K562 (cell line): ENCODE results near the gene PTPRC. TPM values are rescaled to one million over a fixed set of nuclear protein-coding genes. Genes with fewer than 3 reads are reported as not detected.
A peak's percentile ranks its signal among the peaks of the same experiment; 100 is the strongest.

Experiments
- C11orf30 ChIP-seq: fragments of 450-650 bp; IDR thresholded peaks from 2 replicates; pipeline ENCODE4 v1.6.1; 2016; ENCODE audit warnings: low read depth, mild to moderate bottlenecking
- CBFA2T3 ChIP-seq: fragments of 450-650 bp; IDR thresholded peaks from 2 replicates; pipeline ENCODE4 v1.6.1; 2017
- DPF2 ChIP-seq: fragments of 450-650 bp; IDR thresholded peaks from 2 replicates; pipeline ENCODE4 v1.6.1; 2016
- EP300 ChIP-seq: IDR thresholded peaks from 2 replicates; pipeline ENCODE4 v1.6.1; 2012; ENCODE audit warnings: low read length, improper control_type of control experiment
- FOSL1 ChIP-seq: fragments of 200-800 bp; sonication (Bioruptor generic); conservative IDR thresholded peaks from 2 replicates; pipeline ENCODE4 v1.6.1; 2016; ENCODE audit warnings: missing genetic modification characterization, missing compliant biosample characterization
- KLF1 ChIP-seq: fragments of 450-650 bp; IDR thresholded peaks from 2 replicates; pipeline ENCODE4 v1.6.1; 2016; ENCODE audit warnings: missing genetic modification characterization, missing compliant biosample characterization
- KLF16 ChIP-seq: IDR thresholded peaks from 2 replicates; pipeline ENCODE4 v1.6.1; 2016; ENCODE audit warnings: antibody characterized with exemption
- MAFF ChIP-seq: IDR thresholded peaks from 2 replicates; pipeline ENCODE4 v1.6.1; 2012; ENCODE audit warnings: low read length, improper control_type of control experiment
- MAFG ChIP-seq: fragments of 450-650 bp; conservative IDR thresholded peaks from 2 replicates; pipeline ENCODE4 v1.6.1; 2016; ENCODE audit warnings: missing genetic modification characterization, missing compliant biosample characterization
- NR4A1 ChIP-seq, 2 experiments: fragments of 250-450 bp in 1 of 2; fragments of 450-650 bp in 1 of 2; sonication (Bioruptor Pico) in 1 of 2; IDR thresholded peaks; 2 replicates each; pipeline versions ENCODE4 v1.4.0 to v1.6.1; 2016 to 2020; ENCODE audit warnings: mild to moderate bottlenecking in 2 of 2, missing compliant biosample characterization in 1 of 2, missing genetic modification characterization in 1 of 2, moderate library complexity in 1 of 2
- NRF1 ChIP-seq, 2 experiments: fragments of 450-650 bp; IDR thresholded peaks in 1 of 2; conservative IDR thresholded peaks in 1 of 2; 2 replicates each; pipeline ENCODE4 v1.6.1; 2014; ENCODE audit warnings: mild to moderate bottlenecking in 2 of 2
- POLR2H ChIP-seq: IDR thresholded peaks from 2 replicates; pipeline ENCODE4 v1.6.1; 2016; ENCODE audit warnings: missing genetic modification characterization, low read depth, mild to moderate bottlenecking, control low read depth, missing compliant biosample characterization, moderate library complexity
- RCOR1 ChIP-seq, 2 experiments: IDR thresholded peaks; 2 replicates each; pipeline ENCODE4 v1.6.1; 2012; ENCODE audit warnings: low read depth in 2 of 2, low read length in 2 of 2, borderline replicate concordance in 1 of 2, improper control_type of control experiment in 1 of 2
- SMARCE1 ChIP-seq: fragments of 450-650 bp; IDR thresholded peaks from 2 replicates; pipeline ENCODE4 v1.7.1; 2016; ENCODE audit warnings: mild to moderate bottlenecking
- TAL1 ChIP-seq: fragments of 450-650 bp; IDR thresholded peaks from 2 replicates; pipeline ENCODE4 v1.6.1; 2016; ENCODE audit warnings: mild to moderate bottlenecking
- TRIM24 ChIP-seq, 2 experiments: fragments of 450-650 bp; IDR thresholded peaks; 2 replicates each; pipeline ENCODE4 v1.6.1; 2016
- ZC3H8 ChIP-seq: fragments of 450-650 bp; IDR thresholded peaks from 2 replicates; pipeline ENCODE4 v1.6.1; 2017
- ZNF512 ChIP-seq: IDR thresholded peaks from 2 replicates; pipeline ENCODE4 v1.6.1; 2016; ENCODE audit warnings: missing genetic modification characterization, missing compliant biosample characterization
- ZNF766 ChIP-seq: fragments of 200-800 bp; sonication (Bioruptor generic); conservative IDR thresholded peaks from 2 replicates; pipeline ENCODE4 v1.6.1; 2016; ENCODE audit warnings: missing genetic modification characterization, missing compliant biosample characterization
- polyA plus RNA-seq, 8 experiments: library from polyadenylated mRNA; depleted of rRNA in 4 of 8; stranded (reverse) in 5 of 8; unstranded in 3 of 8; fragments of >200 nt; fragmentation: Nextera tagmentation in 2 of 8; fragmentation: Illumina TruSeq in 1 of 8; extraction: Ambion mirVana in 2 of 8; extraction: Trizol in 1 of 8; gene quantifications; 2 replicates each; pipeline versions ENCODE4 v1.2.1 to v1.2.3, GENCODE V29; 2011 to 2014; ENCODE audit warnings: inconsistent platforms in 1 of 8, missing spikeins in 1 of 8
- total RNA-seq, 7 experiments: library from RNA; depleted of rRNA in 6 of 7; stranded (reverse); fragments of >200 nt in 6 of 7; fragmentation: Illumina TruSeq in 2 of 7; extraction: Trizol in 2 of 7; gene quantifications; 2 replicates each; pipeline versions ENCODE4 v1.2.1 to v1.2.3, GENCODE V29; 2011 to 2021; ENCODE audit warnings: low replicate concordance in 1 of 7
- TF ChIP-seq, protein P1 (sequence below): fragments of 200-800 bp; sonication (Bioruptor generic); IDR thresholded peaks from 2 replicates; pipeline ENCODE4 v1.6.1; 2016; ENCODE audit warnings: missing genetic modification characterization, missing compliant biosample characterization
- TF ChIP-seq, protein P2 (sequence below): fragments of 250-450 bp; sonication (Bioruptor Pico); IDR thresholded peaks from 2 replicates; pipeline ENCODE4 v1.4.0; 2020; ENCODE audit warnings: mild to moderate bottlenecking, moderate library complexity

Gene PTPRC
- total and polyA plus RNA-seq, 9 of the 15 experiments (the other 6 are each of a cell fraction or from before 2014, with no cell fraction given) = 7.1 to 107 (median 62.9) TPM

- TF ChIP-seq, protein P1, sequence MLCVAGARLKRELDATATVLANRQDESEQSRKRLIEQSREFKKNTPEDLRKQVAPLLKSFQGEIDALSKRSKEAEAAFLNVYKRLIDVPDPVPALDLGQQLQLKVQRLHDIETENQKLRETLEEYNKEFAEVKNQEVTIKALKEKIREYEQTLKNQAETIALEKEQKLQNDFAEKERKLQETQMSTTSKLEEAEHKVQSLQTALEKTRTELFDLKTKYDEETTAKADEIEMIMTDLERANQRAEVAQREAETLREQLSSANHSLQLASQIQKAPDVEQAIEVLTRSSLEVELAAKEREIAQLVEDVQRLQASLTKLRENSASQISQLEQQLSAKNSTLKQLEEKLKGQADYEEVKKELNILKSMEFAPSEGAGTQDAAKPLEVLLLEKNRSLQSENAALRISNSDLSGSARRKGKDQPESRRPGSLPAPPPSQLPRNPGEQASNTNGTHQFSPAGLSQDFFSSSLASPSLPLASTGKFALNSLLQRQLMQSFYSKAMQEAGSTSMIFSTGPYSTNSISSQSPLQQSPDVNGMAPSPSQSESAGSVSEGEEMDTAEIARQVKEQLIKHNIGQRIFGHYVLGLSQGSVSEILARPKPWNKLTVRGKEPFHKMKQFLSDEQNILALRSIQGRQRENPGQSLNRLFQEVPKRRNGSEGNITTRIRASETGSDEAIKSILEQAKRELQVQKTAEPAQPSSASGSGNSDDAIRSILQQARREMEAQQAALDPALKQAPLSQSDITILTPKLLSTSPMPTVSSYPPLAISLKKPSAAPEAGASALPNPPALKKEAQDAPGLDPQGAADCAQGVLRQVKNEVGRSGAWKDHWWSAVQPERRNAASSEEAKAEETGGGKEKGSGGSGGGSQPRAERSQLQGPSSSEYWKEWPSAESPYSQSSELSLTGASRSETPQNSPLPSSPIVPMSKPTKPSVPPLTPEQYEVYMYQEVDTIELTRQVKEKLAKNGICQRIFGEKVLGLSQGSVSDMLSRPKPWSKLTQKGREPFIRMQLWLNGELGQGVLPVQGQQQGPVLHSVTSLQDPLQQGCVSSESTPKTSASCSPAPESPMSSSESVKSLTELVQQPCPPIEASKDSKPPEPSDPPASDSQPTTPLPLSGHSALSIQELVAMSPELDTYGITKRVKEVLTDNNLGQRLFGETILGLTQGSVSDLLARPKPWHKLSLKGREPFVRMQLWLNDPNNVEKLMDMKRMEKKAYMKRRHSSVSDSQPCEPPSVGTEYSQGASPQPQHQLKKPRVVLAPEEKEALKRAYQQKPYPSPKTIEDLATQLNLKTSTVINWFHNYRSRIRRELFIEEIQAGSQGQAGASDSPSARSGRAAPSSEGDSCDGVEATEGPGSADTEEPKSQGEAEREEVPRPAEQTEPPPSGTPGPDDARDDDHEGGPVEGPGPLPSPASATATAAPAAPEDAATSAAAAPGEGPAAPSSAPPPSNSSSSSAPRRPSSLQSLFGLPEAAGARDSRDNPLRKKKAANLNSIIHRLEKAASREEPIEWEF (CRISPR knock-in tag) = 0 out of 2 replicates have a peak, but pooled peaks have one; percentile 43
- TF ChIP-seq C11orf30 (peak; percentile 66; the same call in 1 of the 2 replicates), MAFF (peak; percentile 20; the same call in 1 of the 2 replicates), KLF1 (tag) (no peak), KLF16 (peak; percentile 57; the same call in 1 of the 2 replicates), CBFA2T3 (peak; percentile 81), TAL1 (peak; percentile 76), TRIM24 (IDR thresholded peaks at IDR 0.05) (peak; percentile 15 to 34; a peak in 2 of 4 replicates), EP300 (peak; percentile 86), ZNF766 (CRISPR knock-in tag) (0 out of 2 replicates have a peak, but pooled peaks have one; percentile 32), MAFG (tag) (peak; percentile 65), SMARCE1 (peak; percentile 82), RCOR1 (IDR thresholded peaks at IDR 0.05; ENCODE audit: borderline replicate concordance in 1 of 2, low read depth in 2 of 2, low read length in 2 of 2) (peak in 1 of 2 experiments; percentile 75; a peak in 2 of 4 replicates), ZNF512 (tag) (no peak), NRF1 (conservative IDR thresholded peaks at IDR 0.05 in 1 of 2, IDR thresholded peaks at IDR 0.05 in 1 of 2) (no peak), ZC3H8 (no peak), DPF2 (peak; percentile 84), FOSL1 (tag) (peak; percentile 25; the same call in 1 of the 2 replicates), NR4A1 (CRISPR knock-in tag; IDR thresholded peaks at IDR 0.05) (no peak), NR4A1 (tag; IDR thresholded peaks at IDR 0.05) (no peak), POLR2H (tag) (0 out of 2 replicates have a peak, but pooled peaks have one; percentile 45)
- TF ChIP-seq, protein P2, sequence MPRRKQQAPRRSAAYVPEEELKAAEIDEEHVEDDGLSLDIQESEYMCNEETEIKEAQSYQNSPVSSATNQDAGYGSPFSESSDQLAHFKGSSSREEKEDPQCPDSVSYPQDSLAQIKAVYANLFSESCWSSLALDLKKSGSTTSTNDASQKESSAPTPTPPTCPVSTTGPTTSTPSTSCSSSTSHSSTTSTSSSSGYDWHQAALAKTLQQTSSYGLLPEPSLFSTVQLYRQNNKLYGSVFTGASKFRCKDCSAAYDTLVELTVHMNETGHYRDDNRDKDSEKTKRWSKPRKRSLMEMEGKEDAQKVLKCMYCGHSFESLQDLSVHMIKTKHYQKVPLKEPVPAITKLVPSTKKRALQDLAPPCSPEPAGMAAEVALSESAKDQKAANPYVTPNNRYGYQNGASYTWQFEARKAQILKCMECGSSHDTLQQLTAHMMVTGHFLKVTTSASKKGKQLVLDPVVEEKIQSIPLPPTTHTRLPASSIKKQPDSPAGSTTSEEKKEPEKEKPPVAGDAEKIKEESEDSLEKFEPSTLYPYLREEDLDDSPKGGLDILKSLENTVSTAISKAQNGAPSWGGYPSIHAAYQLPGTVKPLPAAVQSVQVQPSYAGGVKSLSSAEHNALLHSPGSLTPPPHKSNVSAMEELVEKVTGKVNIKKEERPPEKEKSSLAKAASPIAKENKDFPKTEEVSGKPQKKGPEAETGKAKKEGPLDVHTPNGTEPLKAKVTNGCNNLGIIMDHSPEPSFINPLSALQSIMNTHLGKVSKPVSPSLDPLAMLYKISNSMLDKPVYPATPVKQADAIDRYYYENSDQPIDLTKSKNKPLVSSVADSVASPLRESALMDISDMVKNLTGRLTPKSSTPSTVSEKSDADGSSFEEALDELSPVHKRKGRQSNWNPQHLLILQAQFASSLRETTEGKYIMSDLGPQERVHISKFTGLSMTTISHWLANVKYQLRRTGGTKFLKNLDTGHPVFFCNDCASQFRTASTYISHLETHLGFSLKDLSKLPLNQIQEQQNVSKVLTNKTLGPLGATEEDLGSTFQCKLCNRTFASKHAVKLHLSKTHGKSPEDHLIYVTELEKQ = no peak
Observed at GRCh38 chr1:198604975-198605374, 33.9 kb upstream of the PTPRC start (continued).
